Inferior parietal cortex (tissue), 1 donor: ENCODE data around the gene DPEP1.
"Not testable (repeated sequence)": the region's sequence is repeated elsewhere in the genome, so short reads cannot be mapped to it uniquely, and the experiment has no call there.

Experiments
- DNase-seq: peaks from one replicate; pipeline ENCODE4 v3.0.0-alpha.2; 2016; ENCODE audit errors: extremely low spot score

Gene DPEP1

GRCh38 chr16:89577055-89577759, 36.2 kb upstream of the DPEP1 start:
- no peak for DNase-seq

DNA sequence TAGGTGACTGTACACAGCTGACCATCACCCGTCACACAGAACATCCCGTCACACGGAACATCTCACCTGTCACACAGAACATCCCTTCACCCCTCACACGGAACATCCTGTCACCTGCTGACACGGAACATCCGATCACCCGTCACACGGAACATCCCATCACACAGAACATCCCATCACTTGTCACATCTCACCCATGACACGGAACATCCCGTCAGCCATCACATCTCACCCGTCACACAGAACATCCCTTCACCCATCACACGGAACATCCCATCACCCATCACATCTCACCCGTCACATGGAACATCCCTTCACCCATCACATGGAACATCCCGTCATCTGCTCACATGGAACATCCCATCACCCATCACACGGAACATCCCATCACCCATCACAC, 34.1 kb upstream of the DPEP1 start:
- DNase-seq, result no peak

GRCh38 chr16:89581045-89581695, 32.3 kb upstream of the DPEP1 start:
- no peak for DNase-seq

- no peak for DNase-seq
Observed at GRCh38 chr16:89581861-89582563, 31.4 kb upstream of the DPEP1 start.

DNA sequence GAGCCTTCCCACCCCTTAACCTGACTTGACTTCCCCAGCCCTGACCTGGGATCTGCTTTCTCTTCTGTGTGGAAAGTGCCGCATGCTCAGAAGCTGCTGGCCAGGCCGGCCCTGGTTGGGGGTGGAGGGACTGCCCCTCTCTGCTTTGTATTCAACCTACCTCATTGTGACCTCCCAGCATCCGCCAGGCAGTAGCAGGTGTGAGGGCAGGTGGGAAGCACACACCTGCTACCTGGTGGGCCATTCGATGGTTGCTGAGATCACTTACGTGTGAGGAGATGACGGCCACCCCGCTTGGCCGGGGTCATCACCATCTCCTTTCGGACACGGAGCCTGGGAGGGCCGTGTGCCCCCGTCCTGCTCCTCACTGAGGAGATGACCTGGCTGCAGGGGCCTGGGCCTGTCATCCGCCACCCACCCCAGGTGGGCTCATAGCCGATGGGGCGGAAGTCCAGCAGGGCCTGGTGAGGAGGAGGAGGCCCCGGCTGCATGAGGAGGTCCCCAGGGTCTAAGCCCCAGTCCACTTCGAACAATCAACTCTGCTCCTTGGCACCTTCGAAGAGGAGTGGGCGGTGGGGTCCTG, 30.7 kb upstream of the DPEP1 start:
- no peak for DNase-seq

DNA sequence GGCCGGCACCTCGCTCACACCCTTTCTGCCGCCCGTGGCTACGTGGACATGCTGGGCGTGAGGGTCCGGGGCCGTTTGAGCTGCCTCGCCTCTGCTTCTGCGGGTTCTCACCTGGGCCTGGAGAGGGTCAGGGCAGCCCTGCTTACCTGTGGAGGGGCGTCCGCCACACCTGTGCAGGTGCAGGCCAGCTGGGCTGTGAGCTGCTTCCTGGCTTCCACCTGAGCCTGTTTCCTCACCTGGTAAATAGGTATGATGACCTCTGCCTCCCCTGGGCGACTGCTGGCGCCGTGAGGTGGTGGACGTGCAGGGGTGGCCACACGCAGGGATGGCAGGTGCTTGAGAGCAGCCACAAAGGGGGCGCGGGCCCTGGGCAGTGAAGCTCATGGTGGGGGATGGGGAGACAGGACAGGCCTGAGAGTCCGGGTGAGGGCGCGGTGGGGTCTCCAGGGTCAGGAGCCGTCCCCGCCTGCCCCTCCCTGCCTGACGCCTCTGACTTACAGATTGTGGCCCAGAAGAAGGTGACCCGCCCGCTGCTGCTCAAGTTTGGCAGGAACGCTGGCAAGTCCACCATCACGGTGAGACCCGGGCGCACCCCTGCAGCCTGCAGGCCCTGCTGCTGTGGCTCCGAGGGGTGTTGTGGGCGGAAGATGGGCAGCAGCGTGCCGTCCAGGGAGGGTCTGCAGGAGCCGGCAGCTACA, 30.1 kb upstream of the DPEP1 start:
- no peak for DNase-seq

DNA sequence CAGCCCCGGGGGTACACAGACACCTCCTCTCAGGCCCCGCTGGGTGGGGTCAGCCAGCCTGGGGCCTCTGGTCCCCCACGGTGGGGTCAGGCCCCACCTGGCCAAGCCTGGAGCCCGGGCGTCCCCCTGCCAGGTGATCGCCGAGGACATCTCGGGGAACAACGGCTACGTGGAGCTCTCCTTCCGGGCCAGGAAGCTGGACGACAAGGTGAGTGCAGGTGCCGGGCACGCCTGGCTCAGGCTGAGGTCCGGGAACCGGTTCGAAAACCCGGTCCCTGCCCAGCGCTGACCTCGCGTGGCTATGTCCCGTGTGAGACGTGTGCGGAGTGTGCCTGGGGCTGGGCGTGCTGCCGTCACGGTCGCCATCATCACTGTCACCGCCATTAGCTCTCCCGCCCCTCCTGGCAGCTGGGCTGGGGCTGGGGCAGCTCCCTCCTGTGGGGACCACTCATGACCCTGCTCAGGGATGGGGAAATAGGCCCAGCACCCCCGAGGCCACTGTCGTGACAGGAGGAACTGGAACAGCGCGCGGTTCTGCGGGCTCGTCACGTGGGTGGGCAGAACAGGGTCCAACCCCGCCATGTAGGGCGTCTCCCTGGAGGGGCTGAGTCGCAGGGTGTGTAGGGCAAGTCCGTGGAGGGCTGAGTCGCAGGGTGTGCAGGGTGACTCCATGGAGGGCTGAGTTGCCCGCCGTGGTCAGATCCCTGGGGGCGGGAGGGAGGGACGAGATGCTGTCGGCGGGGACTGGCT, 29.4 kb upstream of the DPEP1 start:
- no peak for DNase-seq

DNA sequence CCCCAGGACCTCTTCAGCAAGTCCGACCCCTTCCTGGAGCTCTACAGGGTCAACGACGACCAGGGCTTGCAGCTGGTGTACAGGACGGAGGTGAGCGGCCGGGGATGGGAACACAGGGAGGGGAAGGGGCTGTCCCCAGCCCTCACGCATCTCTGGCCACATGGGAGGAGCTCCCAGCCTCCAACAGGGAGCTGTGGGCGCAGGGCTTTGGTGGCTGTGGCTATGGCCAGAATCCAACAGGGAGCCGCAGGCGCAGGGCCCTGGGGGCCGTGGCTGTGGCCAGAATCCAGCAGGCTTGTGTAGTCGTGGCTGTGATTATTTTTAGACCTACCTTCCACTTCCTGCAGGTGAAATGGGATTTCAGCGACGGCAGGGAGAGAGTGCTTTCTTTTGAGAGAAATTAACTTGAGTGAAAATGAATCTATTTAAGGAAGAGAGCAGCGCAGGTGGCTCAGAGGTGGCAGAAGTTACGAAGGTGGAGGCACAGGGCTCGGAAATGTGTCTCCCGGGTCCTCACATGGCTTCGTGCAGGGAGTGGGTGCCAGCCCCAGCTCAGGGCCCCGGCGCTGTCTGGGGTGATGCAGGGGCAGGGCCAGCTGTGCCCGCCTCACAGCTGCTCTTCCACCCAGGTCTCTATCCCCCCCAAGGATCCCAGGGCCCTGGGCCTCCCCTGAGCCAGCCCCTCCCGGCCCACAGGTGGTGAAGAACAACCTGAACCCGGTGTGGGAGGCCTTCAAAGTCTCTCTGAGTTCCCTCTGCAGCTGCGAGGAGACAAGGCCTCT, 28.5 kb upstream of the DPEP1 start:
- DNase-seq, result no peak

DNA sequence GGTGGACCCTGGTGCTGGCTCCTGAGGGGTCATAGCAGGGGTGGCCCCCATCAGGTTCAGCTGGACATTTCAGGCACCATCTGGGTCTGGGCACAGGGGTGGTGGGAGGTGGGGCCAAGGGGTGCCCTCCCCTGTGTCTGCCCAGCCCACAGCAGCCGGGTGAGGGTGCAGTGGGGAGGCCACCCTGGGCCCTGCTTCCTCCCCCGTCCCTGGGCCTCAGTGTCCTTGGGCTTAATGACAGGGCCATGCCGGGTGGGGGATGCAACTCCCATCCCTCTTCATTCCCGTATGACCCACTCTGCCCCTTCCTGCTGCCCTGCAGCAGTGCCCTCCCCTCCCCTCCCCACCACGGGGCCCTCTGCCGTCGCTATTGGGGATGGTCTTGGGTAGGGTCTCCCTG, 27.2 kb upstream of the DPEP1 start:
- DNase-seq, result no peak

- no peak for DNase-seq
Observed at GRCh38 chr16:89586853-89587252, 26.6 kb upstream of the DPEP1 start.

DNA sequence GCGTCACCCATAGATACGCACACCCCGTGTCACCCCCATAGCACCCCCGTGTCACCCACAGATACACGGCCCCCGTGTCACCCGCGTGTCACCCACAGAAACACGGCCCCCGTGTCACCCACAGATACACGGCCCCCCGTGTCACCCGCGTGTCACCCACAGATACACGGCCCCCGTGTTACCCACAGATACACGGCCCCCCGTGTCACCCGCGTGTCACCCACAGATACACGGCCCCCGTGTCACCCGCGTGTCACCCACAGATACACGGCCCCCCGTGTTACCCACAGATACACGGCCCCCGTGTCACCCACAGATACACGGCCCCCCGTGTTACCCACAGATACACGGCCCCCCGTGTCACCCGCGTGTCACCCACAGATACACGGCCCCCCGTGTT, 25.8 kb upstream of the DPEP1 start:
- not testable (repeated sequence) for DNase-seq

DNA sequence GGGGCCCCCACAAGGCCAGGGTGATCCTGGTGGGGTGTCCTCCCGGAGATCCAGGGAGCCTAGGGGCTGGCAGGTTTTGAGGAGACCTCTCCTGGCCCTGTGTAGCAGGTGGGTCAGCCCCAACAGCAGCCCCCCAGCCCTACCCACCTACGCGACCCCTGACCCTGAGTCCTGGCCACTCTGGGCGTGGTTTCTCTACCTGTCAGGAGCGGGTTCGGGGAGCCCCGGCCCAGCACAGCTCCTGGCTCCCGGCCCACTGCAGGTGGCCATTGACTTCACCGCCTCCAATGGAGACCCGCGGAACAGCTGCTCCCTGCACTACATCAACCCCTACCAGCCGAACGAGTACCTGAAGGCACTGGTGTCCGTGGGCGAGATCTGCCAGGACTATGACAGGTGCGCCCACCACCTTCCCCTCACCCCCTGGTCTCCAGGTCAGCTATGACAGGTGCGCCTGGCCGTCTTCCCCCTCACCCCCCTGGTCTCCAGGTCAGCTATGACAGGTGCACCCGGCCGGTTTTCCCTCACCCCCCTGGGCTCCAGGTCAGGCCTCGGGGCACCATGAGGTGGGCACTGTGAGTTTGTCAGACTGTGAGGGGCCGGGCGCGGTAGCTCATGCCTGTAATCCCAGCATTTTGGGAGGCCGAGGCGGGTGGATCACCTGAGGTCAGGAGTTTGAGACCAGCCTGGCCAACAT, 24.9 kb upstream of the DPEP1 start:
- no peak for DNase-seq

- DNase-seq, result no peak
Observed at GRCh38 chr16:89589241-89589926, 24.1 kb upstream of the DPEP1 start.

DNA sequence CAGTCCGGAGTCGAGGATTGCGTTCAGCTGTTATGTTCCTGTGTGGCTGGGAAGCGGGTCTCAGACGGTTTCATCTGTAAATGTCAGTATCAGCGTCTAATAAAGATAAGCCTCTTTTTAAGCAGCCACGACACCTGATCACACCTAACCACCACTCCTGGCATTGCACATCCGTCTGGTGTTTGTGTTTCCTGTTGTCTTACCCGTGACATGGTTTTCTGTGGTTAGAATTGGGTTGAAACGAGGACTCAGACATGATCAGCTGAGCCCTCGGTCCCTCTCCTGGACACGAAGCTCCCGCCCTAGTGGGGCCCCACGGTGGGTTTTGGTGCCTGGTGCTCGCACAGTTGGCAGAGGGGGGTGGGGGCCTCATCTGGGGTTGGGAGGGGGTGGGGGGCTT, 19.6 kb upstream of the DPEP1 start:
- DNase-seq, result no peak

DNA sequence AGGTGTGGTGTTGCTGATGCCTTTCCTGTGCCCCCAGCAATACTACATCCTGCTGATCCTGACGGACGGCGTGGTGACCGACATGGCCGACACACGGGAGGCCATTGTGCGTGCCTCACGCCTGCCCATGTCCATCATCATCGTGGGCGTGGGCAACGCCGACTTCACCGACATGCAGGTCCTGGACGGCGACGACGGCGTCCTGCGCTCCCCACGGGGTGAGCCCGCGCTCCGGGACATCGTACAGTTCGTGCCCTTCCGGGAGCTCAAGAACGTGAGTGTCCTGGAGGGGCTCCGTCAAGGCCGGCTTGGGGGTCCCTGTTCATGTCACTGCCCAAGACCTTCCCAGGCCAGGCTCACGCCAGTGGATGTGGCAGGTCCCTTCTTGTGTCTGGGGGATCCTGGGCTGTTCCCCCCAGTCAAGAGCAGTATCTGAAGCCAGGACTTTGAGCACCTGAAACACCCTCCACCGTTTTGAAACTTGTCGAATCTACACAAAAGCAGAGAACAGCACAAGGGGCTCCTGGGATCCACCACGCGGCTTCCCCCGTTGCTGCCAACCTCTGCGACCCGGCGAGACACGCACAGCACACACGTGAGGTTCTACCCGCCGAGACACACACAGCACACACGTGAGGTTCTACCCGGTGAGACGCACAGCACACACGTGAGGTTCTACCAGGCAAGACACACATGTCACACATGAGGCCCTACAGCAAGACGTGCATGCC, 17.9 kb upstream of the DPEP1 start:
- DNase-seq, result no peak

- no peak for DNase-seq
Observed at GRCh38 chr16:89596061-89596689, 17.3 kb upstream of the DPEP1 start.

DNA sequence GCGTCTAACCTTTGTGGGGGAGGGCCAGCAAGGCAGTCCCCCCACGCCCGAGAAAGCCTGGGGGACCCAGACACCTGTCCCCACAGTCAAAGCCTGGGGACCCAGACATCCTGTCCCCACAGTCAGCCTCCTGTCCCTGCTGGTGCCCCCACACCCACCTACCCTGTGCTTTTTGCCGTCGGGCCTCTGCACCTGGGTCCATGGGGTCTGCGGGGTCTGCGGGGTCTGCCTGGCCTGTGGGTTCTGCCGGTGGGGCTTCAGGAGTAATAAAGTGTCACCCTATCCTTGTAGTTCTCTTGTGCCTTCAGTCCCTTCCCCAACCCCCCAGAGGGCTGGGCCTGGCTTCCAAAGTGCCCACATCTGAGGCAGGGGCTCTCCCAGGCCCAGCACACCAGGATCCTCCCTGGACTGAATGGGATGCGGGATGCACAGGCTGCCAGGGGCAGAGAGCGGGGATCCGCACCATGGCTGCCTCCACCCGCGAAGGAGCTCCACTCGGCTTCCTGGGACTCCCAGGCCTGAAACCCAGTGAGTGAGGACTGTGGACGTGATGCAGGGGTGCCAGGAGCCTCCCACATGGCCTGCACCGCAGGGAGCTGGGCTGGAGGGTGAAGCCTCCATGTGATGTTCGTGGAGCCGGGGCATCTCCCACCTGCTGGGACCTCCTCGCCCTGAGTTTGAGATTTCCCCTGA, 16.3 kb upstream of the DPEP1 start:
- DNase-seq, result no peak

GRCh38 chr16:89598199-89598598, 15.2 kb upstream of the DPEP1 start:
- no peak for DNase-seq
